Heart left ventricle (tissue), 16 donors: ENCODE data around the gene JPH4. TPM values are rescaled to one million over a fixed set of nuclear protein-coding genes. Genes with fewer than 3 reads are reported as not detected.
A peak's percentile ranks its signal among the peaks of the same experiment; 100 is the strongest.

Source experiments
- ATAC-seq, 4 donors: fragments of 200-7000 bp; cut with Tn5 transposase; one replicate each; pipeline ENCODE4 v1.9.1; 2020 to 2022; ENCODE audit warnings: moderate library complexity in 4 of 4, mild to moderate bottlenecking in 3 of 4, moderate number of reproducible peaks in 1 of 4
- DNase-seq, 5 donors: peaks; one replicate each; pipeline ENCODE4 v3.0.0-alpha.2; 2020
- H3K27ac ChIP-seq, 12 donors: fragments of 200-600 bp; sonication (generic) in 4 of 12; one replicate each; pipeline versions ENCODE4 v1.5.0 to v1.8.0; 2016 to 2022; ENCODE audit warnings: mild to moderate bottlenecking in 2 of 12
- H3K27me3 ChIP-seq, 9 donors: fragments of 200-600 bp; sonication (generic) in 2 of 9; one replicate each; pipeline versions ENCODE4 v1.5.1 to v1.8.0; 2016 to 2022; ENCODE audit warnings: mild to moderate bottlenecking in 3 of 9
- H3K36me3 ChIP-seq, 9 donors: fragments of 200-600 bp; sonication (generic) in 2 of 9; one replicate each; pipeline versions ENCODE4 v1.5.0 to v1.8.0; 2018 to 2022; ENCODE audit warnings: mild to moderate bottlenecking in 2 of 9
- H3K4me1 ChIP-seq, 12 donors: fragments of 200-600 bp; sonication (generic) in 4 of 12; one replicate each; pipeline versions ENCODE4 v1.5.0 to v1.8.0; 2016 to 2022; ENCODE audit warnings: mild to moderate bottlenecking in 3 of 12
- H3K4me3 ChIP-seq, 12 donors: fragments of 200-600 bp; sonication (generic) in 4 of 12; one replicate each; pipeline versions ENCODE4 v1.5.0 to v1.8.0; 2017 to 2022; ENCODE audit warnings: mild to moderate bottlenecking in 9 of 12, moderate library complexity in 4 of 12
- H3K9me3 ChIP-seq, 12 donors: fragments of 200-600 bp; sonication (generic) in 4 of 12; one replicate each; pipeline versions ENCODE4 v1.5.0 to v1.8.0; 2016 to 2022; ENCODE audit warnings: mild to moderate bottlenecking in 1 of 12
- CTCF ChIP-seq, 12 donors: fragments of 200-600 bp; sonication (generic) in 4 of 12; IDR thresholded peaks; one replicate each; pipeline versions ENCODE4 v1.5.0 to v1.8.0; 2018 to 2022; ENCODE audit warnings: antibody characterized with exemption in 12 of 12, mild to moderate bottlenecking in 5 of 12
- POLR2A ChIP-seq, 2 donors: fragments of 450-650 bp; IDR thresholded peaks; one replicate each; pipeline ENCODE4 v1.6.1; 2017; ENCODE audit warnings: antibody characterized with exemption in 2 of 2, mild to moderate bottlenecking in 2 of 2, moderate library complexity in 2 of 2
- WGBS, 4 donors: extraction: QIAGEN DNeasy Blood & Tissue Kit in 2 of 4; methylation state at CpG; one replicate each; pipeline versions ENCODE4 v1.1.5 to v1.1.7; 2013 to 2018; 5-methylcytosine and 5-hydroxymethylcytosine counted together
- intact Hi-C, 10 donors: fragments of 100-400 bp; cut with DNase I; formaldehyde crosslinking; loops; one replicate each; pipeline versions ENCODE4 v1.11.1 to v1.14.2; 2022
- polyA plus RNA-seq, 2 donors: library from polyadenylated mRNA; stranded (reverse); fragments of 200-250 nt; gene quantifications; one replicate each; pipeline ENCODE4 v1.2.3, GENCODE V29; 2013
- total RNA-seq, 9 donors: library from RNA; depleted of rRNA in 2 of 9; stranded (reverse); fragments of >200 nt in 2 of 9; fragmentation: NEBNext Ultra II Directional in 3 of 9; extraction: Animal tissue kit (Norgen Biotek cat#: 25700) in 3 of 9; gene quantifications; one replicate each; pipeline versions ENCODE4 v1.1.0 to v1.2.4, GENCODE V29; 2016 to 2023
- donor health status: ischemic (EF 13 %, LVEDD 7.1; RV severe dilation, severe dysfunction).
- donor health status: healthy with polysubstance abuse.
- donor health status: DM: no; HTN: yes; CAD: no.
- donor health status: DM: no; HTN: no; CAD: no.
- donor health status: ischemic (EF 25% LVEDD 6.9; RV normal size, moderate dysfunction).
- donor health status: ischemic (EF 25% LVEDD 5.7; RV mildly dilated, moderate dysfunction).
- donor health status: healthy.
- donor health status: DM: yes; HTN: yes; CAD: no.
- donor health status: ischemic (EF 35%, LVEDD 5.7; RV mildly dilated, moderate dysfunction).
- donor health status: nonischemic (EF 11% LVEDD 7.7; RV severe dilation, severe dysfunction).
- donor health status: DM: yes; HTN: yes; CAD: no.
- donor health status: PGD.
- donor health status: ischemic (EF 29% LVEDD 5.4; RV normal size, mild dysfunction).
- donor health status: nonischemic (EF 23%, LVEDD 6.1; RV moderate dilation, normal function).

Gene JPH4
- total and polyA plus RNA-seq, 11 donors = 0.10 to 0.59 (median 0.24) TPM; not detected in 1

GRCh38 chr14:23567186-23568020 lies 11.2 kb downstream of the JPH4 start, which contains the start of gene AP1G2:
TSS of gene AP1G2 (minus strand) at chr14:23567791. CDS start at chr14:23567314, 477 bp downstream.
- Histone ChIP-seq H3K27ac (peak within 1 kb of the TSS in 11 of 12 donors; percentile 38 to 77 (median 64)), H3K4me1 (peaks cover 0 to 40% (median 10%) of the 10 kb centered on the region in 12 donors), H3K4me3 (peak within 1 kb of the TSS; percentile 19 to 80 (median 66)), H3K36me3 (peaks cover 0 to 31% (median 0%) of the 10 kb centered on the region in 9 donors), H3K27me3 (peaks cover 0 to 11% (median 0%) of the 10 kb centered on the region in 9 donors), H3K9me3 (no peaks in the 10 kb centered on the region)
- intact Hi-C loops = loop anchor here in 6 of 10 donors (10.0 kb wide), 2 partner anchors 243 to 303 kb away; partner anchors contain the start of gene PABPN1 (in 5 of the 6)
- DNase-seq (peak; percentile 84 to 92 (median 88)), ATAC-seq (peak; percentile 55 to 82 (median 72))
- 2 to 4% (median 3%) methylated on average over 50 to 53 of the region's 53 CpGs for WGBS, 4 donors
- TF ChIP-seq POLR2A (IDR thresholded peaks at IDR 0.05) = peak in 1 of 2 donors; percentile 39
- TF ChIP-seq CTCF (IDR thresholded peaks at IDR 0.05) = no peak

GRCh38 chr14:23566778-23567185 lies 11.8 kb downstream of the JPH4 start:
- Histone ChIP-seq H3K4me1 (peaks cover 0 to 34% (median 10%) of the 10 kb centered on the region in 12 donors), H3K27me3 (peaks cover 0 to 5% (median 0%) of the 10 kb centered on the region in 9 donors), H3K9me3 (no peaks in the 10 kb centered on the region), H3K4me3 (peak overlapping the region; percentile 19 to 80 (median 66)), H3K36me3 (peaks cover 0 to 37% (median 0%) of the 10 kb centered on the region in 9 donors), H3K27ac (peak overlapping the region in 9 of 12 donors; percentile 38 to 77 (median 65))
- TF ChIP-seq POLR2A (IDR thresholded peaks at IDR 0.05) (no peak), CTCF (IDR thresholded peaks at IDR 0.05) (peak in 4 of 12 donors; percentile 5 to 20 (median 12))
- 20 to 23% (median 22%) methylated on average over 5 of the region's 5 CpGs for WGBS, 4 donors
- DNase-seq (no peak), ATAC-seq (peak; percentile 3 to 12 (median 6))
- intact Hi-C loops = loop anchor here in 6 of 10 donors (10.0 kb wide), 2 partner anchors 242 to 302 kb away; partner anchors contain the start of gene PABPN1 (in 5 of the 6)

DNA sequence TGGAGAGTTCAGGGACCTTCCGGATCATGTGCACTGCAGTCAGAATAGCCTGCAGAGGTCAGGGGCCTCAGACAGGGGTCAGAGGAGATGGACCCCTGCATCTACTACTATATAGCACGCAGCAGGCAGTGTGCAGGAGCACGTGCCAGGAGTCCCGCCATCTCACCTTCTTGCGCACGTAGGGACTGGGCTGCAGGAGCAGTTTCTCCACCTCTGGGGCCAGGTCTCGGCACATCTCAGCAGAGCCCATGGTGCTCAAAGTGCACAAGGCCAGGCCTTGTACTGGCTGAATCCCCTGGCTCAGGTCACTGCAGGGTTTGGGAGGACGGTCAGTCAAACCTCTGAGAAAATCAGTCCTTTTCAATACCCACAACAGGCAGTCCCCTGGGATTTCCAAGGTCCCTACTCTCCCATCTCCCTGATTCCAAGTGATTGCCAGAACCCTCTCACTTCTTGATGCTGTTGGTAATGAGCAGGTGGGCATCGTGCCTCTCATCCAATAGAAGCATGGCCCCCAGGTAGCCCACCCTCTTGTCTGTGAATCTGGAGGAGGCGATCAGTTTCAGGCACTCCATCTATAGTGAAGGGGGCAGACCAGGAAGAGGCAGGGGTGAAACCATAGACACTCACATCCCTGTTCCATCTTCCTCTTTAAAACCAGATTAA lies 12.3 kb downstream of the JPH4 start:
- intact Hi-C loops = loop anchor here in 6 of 10 donors (10.0 kb wide), 2 partner anchors 241 to 301 kb away; partner anchors contain the start of gene PABPN1 (in 5 of the 6)
- Histone ChIP-seq H3K9me3 (no peaks in the 10 kb centered on the region), H3K27me3 (no peaks in the 10 kb centered on the region), H3K27ac (peak overlapping the region in 1 of 12 donors; percentile 65), H3K4me3 (peak overlapping the region in 5 of 12 donors; percentile 56 to 75 (median 65)), H3K36me3 (peaks cover 0 to 42% (median 0%) of the 10 kb centered on the region in 9 donors), H3K4me1 (peaks cover 0 to 28% (median 10%) of the 10 kb centered on the region in 12 donors)
- TF ChIP-seq CTCF (IDR thresholded peaks at IDR 0.05) (no peak), POLR2A (IDR thresholded peaks at IDR 0.05) (no peak)
- WGBS, 4 donors = 92 to 94% (median 94%) methylated on average over 4 to 10 of the region's 10 CpGs
- ATAC-seq (no peak), DNase-seq (no peak)
